ENCODE results near the gene IPO8.
"Not testable (repeated sequence)": the region's sequence is repeated elsewhere in the genome, so short reads cannot be mapped to it uniquely, and the experiment has no call there.

IPO8 gene

DNA sequence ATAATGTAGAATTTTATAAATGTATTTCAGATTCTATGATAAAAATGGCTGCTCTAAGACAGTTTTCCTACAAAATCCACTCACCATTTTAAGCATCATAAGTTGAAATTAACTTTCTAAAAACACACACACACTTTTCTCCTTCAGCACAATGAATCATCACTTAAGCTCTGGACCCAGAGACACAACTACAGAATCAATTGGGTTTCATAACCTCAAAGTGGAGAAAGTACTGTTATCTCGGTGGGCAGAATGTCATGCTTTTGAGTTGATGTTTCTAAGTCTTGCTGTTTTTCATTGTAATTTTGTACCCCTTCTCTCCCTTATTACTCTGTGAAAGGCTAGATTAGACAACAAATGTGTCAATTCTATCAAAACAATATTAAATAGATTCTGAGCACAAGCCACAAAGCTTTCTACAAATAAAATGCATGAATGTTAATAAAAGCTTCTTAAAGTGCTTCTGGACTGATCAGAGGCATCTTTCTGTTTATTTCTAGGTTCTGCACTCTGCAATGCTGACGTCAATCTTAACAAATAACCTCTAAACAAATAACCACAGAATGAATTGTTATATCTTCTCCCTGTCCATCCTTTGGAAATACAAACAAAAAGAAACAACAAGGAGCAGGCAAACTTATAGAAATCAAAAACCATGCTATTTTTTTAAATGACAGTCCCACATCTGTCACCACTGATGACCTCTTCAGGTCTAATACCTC lies 8.2 kb downstream of the IPO8 start:
- DNase-seq, result no peak

DNA sequence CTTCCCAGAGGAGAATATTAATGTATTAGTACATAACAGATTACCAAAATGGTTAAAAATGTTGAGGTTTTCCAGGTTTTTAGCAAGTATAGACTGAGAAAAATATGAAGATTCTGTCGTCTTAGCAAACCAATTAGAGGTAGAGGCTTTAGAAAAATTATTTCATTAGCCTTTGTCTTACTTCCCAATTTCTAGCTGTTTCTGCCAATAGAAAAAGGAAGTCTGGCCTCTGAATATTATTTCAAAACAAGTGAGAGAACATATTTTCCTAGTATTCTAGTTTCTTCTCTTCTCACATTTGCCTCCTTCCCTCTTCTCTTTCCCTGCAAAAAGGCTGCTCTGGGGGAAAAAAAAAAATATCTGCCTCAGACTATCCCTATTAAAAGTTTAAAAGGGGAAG lies 16.4 kb downstream of the IPO8 start:
- no peak for DNase-seq

DNA sequence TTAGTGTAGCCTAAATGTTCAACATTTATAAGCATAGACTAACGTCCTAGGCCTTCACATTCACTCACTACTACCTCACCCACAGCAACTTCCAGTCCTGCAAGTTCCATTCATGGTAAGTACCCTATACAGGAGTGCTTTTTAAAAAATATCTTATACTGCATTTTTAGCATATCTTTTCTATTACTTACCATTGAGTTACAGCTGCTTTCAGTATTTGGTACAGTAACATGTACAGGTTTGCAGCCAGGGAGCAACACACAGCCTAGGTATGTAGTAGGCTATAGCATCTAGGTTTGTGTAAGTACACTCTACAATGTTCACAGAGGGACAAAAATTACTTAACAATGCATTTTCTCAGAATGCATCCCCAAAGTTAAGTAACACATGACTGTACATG lies 17.4 kb downstream of the IPO8 start:
- DNase-seq, result no peak

DNA sequence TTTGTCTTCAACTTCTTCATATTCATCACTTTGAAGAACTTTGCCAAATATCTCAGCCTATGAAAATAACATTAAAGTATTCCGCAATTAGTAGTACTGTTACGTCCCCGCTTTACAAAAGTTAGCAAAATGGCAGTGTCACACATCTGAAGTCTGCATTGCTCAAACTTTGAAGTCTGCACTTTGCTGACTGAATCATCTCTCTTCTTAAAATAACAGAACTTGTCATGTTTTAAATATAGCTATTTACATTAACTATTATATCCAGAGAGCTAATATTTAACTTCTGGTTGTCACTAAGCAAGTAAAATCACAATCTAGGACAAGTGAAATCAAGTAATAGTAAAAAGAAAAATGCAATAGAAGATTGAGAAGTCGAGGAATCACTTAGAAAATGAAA lies 34.5 kb downstream of the IPO8 start:
- no peak for DNase-seq

DNA sequence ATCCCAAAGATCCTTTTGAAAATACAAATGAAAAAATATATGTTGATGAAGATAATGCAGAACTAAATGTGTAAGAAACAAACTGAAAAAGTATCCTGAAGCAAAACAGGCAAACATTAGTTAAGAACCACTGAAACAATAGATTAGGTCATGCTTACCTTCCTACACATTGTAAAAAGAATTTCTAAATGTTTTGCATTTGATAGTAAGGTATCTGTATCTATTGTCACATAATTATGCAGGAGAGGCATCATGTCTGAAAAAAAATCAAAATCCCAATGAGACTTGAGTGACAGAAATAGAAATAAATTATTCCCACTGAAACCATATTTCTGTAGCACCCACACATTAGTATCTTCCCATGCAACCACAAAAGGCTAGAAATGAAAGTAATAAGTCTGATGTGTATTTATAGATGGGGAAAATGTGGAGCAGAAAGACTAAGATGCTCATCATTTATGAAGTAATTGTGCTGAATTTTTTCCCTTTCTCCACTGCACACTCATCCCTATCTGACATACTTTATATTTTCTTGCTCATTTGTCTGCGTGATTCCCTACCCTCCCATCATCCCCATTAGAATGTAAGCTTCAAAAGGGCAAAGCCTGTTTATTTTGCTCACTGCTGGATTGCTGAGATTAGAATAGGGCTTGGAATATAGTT lies 43.5 kb downstream of the IPO8 start:
- no peak for DNase-seq

DNA sequence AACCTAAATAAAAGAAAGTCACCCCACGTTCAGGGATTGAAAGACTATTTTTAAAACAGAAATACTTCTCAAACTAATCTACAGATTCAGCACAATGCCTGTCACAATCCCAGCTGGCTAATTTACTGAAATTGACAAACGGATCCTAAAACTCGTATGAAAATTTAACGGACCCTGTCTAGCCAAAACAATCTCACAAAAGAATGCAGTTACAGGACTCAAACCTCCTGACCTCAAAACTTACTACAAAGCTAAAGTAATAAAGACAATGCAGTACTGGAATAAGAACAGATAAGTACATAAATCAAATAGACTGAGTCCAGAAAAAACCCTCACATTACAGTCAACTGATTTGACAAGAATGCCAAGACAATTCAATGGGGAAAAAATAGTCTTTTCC lies 48.8 kb downstream of the IPO8 start:
- no peak for DNase-seq

DNA sequence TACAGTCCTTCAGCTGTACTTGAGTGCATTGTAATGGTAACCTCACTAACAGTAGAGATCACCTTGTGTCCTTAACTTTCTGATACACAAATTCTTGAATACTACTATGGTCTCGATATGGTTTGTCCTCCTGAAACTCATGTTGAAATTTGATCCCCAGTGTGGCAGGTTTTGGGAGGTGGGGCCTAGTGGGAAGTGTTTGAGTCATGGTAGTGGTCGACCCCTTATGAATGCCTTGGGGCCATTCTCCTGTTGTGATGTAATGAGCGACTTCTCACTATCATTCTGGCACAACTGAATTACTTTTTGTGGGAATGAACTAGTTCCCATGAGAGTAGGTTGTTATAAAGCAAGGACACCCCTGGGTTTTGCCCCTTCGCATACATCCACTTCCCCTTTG lies 52.3 kb downstream of the IPO8 start:
- DNase-seq, result no peak

DNA sequence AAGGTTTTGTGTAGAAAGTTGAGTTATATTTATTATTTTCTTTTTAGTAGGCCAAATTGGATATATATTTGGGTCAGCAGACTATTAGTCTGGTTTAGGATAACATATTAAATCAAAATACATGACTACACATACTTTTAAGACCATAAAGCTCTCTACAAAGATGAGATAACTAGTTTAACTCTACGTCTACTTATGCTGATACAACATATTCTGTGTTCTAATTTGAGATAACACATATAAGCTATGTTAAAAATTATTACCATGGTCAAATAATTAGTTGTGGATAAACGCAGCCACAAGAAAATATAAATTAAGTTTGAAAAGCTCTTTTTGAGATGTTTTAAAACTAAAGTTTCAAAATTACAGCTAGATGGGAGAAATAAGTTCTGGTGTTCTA lies 55.3 kb downstream of the IPO8 start:
- DNase-seq, result no peak

DNA sequence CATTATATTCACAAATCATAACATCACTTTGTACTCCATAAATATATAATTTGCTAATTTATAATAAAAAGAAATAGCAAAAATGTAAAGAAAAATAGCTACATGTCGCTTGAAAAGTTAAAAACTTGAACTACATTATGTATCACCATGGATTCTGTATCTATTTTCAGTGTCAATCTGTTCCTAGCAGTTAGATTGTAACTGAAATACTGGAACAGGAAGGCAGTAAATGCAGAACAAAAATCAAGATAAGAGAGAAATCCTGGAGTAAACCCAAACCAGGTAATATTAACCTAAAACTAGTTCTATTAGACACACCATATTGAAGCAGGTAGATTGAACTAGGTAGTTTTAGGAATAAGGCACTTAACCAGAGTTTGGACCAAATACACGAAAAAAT lies 60.3 kb downstream of the IPO8 start:
- no peak for DNase-seq

DNA sequence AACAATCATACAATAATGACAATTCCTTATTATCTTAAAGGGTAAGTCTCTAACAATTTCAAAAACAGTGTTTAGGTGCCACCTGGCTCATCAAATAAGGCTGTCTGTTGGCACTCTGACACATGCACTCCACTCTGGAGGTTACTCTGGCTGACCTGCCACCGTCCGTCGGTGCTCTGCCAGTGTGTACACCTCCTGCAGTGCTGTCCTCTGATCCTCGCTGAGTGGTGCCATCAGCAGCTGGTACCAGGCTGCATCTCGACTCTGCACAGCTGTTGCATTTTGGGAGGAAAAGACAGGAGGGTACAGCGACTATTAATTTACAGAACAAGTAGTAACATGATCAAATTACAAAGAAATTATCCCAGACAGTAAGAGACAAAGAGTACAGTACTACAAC lies 63.9 kb downstream of the IPO8 start:
- peak; percentile 20 for DNase-seq

DNA sequence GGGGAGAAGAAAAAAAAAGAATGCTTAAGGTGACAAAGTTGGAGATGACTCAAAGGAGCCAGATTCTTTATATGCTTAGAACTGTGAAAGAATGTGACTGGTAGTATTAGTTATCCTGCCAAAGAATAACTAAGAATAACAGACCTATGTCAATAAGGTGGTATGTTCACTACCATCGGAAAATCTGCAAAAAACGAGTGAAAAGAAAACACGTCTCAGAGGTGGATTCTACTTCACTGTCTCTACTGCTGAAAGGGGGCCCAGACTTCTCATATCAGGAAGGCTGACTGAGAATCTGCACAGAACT lies 64.7 kb downstream of the IPO8 start:
- DNase-seq, result no peak

DNA sequence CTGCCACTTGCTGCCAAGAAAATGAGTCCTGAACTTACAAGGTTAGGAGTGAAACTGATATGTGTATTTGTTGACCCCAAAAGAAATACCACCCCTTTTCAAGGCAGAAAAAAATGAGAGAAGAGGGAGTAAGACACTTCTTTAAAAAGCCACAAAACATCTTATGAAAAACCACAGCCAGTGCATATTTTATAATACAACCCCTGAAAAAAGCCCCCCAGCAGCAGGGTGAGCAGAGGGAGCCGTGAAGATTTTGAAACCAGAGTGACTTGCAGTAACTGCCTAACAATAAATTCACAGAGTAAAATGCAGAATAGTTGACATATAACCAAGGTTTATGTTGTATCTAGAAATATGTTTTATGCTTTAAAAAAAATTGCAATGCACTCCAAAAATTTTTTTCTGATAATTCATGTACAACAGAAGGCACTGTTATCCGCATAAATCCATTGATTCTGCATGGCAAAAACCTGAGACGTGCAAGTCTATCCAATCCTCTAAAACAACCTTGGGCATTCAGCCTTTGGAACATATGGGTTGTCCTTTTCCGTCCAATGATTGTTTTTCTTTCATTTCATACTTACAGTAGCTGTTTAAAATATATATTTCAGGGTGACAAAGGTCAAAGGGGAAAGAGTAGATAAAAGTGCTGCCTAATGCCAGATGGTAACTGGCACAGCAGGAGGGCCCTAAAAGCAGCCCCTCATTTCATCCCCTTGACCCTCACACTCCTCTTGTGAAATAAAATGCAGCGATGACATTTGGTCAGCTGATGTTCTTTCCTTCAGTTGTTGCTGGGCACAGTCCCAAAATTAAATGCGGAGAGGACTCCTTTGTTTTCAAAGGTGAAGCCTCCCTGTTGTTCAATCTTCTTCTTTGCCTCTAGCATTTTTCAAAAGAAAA lies 65.3 kb downstream of the IPO8 start:
- no peak for DNase-seq

DNA sequence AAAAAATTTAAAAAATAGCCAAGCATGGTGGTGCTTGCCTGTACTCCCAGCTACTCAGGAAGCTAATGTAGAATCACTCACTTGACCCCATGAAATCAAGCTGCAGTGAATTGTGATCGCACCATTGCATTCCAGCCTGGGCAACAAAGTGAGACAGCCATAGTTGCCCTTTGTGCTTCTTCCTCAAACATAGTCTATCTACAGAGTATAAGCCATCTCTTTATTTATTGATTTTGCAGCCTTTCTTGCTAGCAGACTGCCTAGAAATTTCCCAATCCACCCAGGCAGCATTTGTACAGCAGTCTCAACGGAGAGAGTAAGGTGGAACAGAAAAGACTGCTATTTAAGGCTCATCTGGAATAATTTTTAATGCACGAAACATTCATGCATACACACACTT lies 68.8 kb downstream of the IPO8 start:
- DNase-seq, result no peak

DNA sequence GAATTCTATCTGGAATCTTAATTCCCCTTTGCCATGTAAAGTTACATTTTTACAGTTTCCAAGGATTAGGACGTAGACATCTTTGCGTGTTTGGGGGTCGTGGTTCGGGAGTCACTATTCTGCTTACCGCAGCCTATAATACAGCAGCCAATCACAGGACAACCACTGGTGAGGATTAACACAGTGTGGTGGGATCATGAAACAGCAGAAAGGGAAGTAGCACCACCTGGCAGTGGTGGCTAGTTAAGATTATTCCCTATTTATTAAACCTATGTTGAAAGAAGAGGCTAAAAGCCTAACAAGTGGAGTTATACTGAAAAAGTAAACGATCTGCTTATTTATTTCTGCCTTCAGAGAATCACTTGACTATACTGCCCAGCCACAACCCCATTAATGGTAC lies 71.7 kb downstream of the IPO8 start:
- DNase-seq, result no peak

DNA sequence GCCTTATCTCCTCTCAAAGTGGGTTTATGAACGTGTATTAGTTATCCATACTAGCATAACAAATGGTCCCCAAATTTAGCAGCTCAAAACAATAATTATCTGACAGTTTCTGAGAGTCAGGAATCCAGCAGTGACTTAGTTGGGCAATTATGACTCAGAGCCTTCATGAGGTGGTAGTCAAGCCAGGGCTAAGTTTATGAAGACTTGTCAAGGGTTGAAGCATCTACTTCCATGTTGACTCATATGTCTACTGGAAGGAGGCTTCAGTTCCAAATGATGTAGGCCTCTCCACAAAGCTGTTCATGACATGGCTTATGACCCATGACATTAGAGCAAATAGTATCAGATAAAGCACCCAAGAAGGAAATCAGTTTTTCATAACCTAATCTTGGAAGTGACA lies 73.2 kb downstream of the IPO8 start:
- DNase-seq, result no peak

DNA sequence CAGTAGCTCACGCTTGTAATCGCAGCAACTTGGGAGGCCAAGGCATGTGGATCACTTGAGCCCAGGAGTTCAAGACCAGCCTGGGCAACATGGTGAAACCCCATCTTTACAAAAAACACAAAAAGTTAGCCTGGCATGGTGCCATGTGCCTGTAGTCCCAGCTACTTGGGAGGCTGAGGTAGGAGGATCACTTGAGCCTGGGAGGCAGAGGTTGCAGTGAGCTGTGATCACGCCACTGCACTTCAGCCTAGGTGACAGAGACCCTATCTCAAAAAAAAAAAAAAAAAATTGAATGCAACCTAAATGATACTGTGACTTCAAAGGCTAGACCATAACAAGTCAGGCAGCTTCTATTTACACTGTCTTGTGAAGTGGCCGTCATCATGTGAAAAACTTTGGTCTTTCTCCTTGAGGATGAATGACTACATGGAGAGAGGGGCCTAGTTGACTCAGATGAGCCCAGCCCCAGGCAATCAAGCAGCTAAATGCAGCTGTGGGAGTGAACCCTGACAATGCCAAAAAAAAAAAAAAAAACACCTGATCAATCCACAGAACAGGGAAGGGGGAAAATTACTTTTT lies 73.9 kb downstream of the IPO8 start:
- not testable (repeated sequence) for DNase-seq

DNA sequence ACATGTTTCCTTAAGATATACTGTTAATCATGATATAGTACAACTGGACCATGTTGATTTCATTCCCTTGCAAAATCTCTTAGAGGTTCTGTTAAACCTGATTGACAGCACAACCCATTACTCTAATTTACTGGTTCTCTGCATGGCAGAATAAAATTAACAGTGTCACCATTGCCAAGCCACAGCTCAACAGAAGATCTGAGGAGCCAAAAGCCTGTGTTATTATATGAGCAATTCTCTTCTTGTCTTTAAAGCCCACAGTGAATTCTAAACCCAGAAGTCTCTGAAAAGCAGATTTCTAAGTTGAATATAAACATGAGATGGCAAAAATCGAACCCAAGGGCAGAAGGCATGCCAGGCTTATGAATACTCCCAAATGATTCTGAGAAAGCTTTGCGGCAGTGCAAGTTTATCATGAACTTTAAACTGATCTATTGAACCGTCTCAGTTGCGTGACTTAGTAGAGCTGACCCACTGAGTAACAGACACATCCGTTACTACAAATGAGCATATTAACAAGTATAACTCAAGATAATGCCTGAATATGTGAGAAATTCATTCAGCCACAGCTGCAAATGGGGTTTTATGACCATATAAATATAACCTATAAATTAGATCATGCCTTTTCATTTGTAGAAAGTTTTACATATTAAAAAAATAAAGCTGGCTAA lies 78.2 kb downstream of the IPO8 start:
- DNase-seq, result no peak

DNA sequence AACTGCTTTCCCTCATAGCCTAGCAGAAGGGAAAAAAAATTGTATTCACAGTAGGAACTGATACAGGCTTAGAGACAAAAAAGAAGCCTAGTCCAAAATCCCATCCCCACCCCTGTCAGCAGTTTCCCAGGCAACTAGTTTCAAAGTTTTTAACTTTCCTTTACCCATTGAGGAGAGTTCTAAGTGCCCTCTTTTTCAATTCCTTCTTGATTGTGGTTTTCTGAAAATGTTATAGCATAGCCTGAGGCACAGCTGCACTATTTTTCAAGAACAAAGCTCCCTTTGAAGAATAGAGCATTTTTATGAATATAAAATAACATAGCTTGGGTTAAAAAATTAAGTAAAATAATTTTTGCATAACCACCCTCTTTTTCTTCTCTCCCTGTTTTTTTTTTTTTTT lies 81.6 kb downstream of the IPO8 start:
- DNase-seq, result no peak

DNA sequence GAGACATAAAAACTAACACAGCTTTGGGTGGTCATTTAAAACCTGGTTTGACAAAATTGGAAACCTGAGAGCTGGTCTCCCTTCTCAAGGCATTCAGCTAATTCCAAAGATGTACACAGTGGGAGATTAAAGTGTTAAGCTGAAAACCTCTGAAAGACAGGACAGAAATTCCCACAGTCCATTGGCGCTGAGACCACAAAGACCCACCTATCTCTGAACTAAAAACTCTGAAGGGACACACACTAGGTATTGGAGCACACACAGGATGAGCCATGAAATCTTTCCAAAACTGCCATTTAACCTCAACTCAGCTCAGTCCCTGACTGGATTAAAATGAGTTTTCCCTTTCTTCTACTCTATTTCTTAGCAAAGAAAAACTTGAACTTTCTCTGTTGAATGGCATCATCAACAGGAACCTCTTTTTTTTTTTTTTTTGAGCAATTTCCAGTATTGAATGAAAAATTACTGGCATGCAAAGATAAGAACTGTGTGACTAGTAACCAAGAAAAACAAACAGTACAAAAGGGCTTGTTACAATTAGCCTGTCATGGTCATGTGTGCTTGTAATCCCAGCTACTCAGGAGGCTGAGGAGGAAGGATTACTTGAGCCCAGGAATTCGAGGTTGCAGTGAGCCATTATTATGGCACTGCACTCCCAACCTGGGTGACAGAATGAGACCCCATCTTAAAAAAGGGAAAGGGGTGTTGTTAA lies 82.4 kb downstream of the IPO8 start:
- peak; percentile 28 for DNase-seq

DNA sequence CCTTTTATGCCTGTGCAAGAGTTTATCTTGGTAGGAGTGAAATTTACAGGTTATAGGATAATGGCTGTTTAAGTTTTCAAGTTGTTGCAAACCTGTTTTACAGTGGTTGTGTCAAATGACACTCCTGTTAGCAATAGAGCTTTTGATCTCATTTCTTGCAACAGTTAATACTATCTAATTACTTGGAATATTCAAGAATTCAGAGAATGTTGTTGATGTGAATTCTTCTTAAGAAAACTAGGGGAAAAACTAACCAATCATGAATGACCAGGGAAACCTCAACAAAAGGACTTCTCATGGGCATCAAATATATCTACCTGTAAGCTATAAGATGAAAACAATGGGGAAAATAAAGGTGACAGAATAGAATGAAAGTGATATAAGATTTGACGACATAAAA lies 85.0 kb downstream of the IPO8 start:
- no peak for DNase-seq

DNA sequence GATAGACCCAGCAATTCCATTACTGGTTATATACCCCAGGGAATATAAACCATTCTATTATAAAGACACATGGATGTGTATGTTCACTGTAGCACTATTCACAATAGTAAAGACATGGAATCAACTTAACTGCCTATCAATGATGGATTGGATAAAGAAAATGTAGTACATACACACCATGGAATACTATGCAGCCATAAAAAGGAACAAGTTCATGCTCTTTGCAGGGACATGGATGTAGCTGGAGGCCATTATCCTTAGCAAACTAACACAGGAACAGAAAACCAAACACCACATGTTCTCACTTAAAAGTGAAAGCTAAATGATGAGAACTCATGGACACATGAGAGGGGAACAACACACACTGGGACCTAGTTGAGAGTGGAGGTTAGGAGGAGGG lies 85.8 kb downstream of the IPO8 start:
- DNase-seq, result not testable (repeated sequence)

DNA sequence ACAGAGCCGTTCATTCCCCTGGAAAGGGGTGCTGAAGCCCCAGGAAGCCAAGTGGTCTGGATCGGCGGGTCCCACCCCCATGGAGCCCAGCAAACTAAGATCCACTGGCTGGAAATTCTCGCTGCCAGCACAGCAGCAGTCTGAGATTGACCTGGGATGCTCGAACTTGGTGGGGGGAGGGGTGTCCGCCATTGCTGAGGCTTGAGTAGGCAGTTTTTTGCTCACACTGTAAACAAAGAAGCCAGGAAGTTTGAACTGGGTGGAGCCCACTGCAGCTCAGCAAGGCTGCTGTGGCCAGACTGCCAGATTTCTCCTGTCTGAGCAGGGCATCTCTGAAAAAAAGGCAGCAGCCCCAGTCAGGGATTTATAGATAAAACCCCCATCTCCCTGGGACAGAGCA lies 91.4 kb downstream of the IPO8 start:
- DNase-seq, result not testable (repeated sequence)

DNA sequence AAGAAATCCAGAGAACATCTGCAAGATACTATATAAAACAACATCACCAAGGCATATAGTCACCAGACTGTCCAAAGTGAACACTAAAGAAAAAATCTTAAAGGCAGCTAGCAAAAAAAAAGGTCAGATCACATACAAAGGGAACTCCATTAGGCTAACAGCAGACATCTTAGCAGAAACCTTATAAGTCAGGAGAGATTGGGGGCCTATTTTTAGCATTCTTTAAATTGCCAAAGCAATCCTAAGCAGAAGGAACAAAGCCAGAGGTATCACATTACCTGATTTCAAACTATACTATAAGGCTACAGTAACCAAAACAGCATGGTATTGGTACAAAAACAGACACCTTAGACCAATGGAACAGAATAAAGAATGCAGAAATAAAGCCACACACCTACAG lies 92.5 kb downstream of the IPO8 start:
- no peak for DNase-seq
